Subcutaneous abdominal adipose tissue (tissue), 5 donors: ENCODE measurements around the gene SNTG2.

Experiments used
- H3K27ac ChIP-seq: one replicate; pipeline ENCODE4 v1.7.0; 2013; ENCODE audit warnings: low read depth, mild to moderate bottlenecking, inconsistent platforms, low read length, moderate library complexity
- H3K27me3 ChIP-seq, 5 donors: one replicate each; pipeline ENCODE4 v1.7.0; 2013; ENCODE audit warnings: low read length in 5 of 5, inconsistent platforms in 1 of 5; ENCODE audit not compliant: control insufficient read depth in 5 of 5, insufficient read depth in 4 of 5
- H3K36me3 ChIP-seq, 5 donors: one replicate each; pipeline ENCODE4 v1.7.0; 2013; ENCODE audit warnings: low read length in 5 of 5; ENCODE audit not compliant: control insufficient read depth in 5 of 5, insufficient read depth in 5 of 5
- H3K4me1 ChIP-seq, 5 donors: one replicate each; pipeline ENCODE4 v1.7.0; 2013; ENCODE audit warnings: low read length in 5 of 5, mild to moderate bottlenecking in 3 of 5, moderate library complexity in 1 of 5; ENCODE audit not compliant: control insufficient read depth in 5 of 5, insufficient read depth in 5 of 5
- H3K4me3 ChIP-seq, 5 donors: one replicate each; pipeline ENCODE4 v1.7.0; 2013; ENCODE audit warnings: low read length in 5 of 5, low read depth in 1 of 5
- H3K9ac ChIP-seq, 5 donors: one replicate each; pipeline ENCODE4 v1.7.0; 2013; ENCODE audit warnings: low read length in 5 of 5, mild to moderate bottlenecking in 4 of 5, moderate library complexity in 3 of 5
- H3K9me3 ChIP-seq, 5 donors: one replicate each; pipeline ENCODE4 v1.7.0; 2013; ENCODE audit warnings: low read length in 5 of 5; ENCODE audit not compliant: control insufficient read depth in 5 of 5
- donor health status: healthy.
- donor health status: healthy.
- donor health status: healthy.
- donor health status: healthy.
- donor health status: healthy.

SNTG2 gene

GRCh38 chr2:938181-939005, 12.3 kb upstream of the SNTG2 start:
- H3K27ac ChIP-seq: no peak overlapping the region
- no peak overlapping the region for H3K9ac ChIP-seq
- no peaks in the 10 kb centered on the region for H3K9me3 ChIP-seq
- H3K36me3 ChIP-seq: no peaks in the 10 kb centered on the region
- peaks cover 0 to 12% (median 3%) of the 10 kb centered on the region in 5 donors for H3K27me3 ChIP-seq
- no peak overlapping the region for H3K4me3 ChIP-seq
- H3K4me1 ChIP-seq: peaks cover 0 to 8% (median 0%) of the 10 kb centered on the region in 5 donors

DNA sequence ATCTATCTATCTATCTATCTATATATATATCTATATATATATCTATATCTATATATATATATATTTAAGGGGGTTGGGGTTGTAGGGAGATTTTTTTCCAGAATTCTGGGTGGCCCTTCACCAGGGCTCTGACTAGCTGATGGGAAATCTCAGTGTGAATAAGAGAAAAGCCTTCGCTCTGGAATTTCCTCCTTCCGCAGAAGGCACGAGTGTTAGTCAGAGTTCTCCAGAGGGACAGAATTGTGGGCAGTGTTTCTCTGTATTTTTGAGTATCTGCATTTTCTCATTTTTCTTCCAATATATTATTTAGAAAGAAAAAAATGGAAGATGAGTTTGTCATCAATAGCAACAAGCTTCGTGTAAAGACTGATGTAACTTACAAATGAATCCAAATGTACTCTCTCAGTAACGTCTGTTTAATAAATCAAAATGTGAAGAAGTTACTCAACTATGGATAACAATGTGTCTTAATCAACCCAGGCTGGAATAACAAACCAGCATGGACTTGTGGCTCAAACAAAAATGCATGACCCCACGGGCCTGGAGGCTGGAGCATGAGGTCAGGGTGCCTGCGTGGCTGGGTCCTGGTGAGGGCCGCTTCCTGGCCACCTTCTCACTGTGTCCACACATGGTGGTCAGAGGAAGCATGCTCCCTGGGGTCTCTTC, 10.6 kb upstream of the SNTG2 start:
- Histone ChIP-seq H3K4me1 (peaks cover 0 to 8% (median 0%) of the 10 kb centered on the region in 5 donors), H3K9ac (no peak overlapping the region), H3K4me3 (no peak overlapping the region), H3K9me3 (peaks cover 0 to 3% (median 0%) of the 10 kb centered on the region in 5 donors), H3K27me3 (peaks cover 0 to 9% (median 3%) of the 10 kb centered on the region in 5 donors), H3K27ac (no peak overlapping the region), H3K36me3 (no peaks in the 10 kb centered on the region)

- no peak overlapping the region for H3K9ac ChIP-seq
- H3K4me3 ChIP-seq: no peak overlapping the region
- H3K9me3 ChIP-seq: peaks cover 0 to 4% (median 0%) of the 10 kb centered on the region in 5 donors
- peaks cover 0 to 9% (median 3%) of the 10 kb centered on the region in 5 donors for H3K27me3 ChIP-seq
- peaks cover 0 to 4% (median 0%) of the 10 kb centered on the region in 5 donors for H3K4me1 ChIP-seq
- no peaks in the 10 kb centered on the region for H3K36me3 ChIP-seq
- no peak overlapping the region for H3K27ac ChIP-seq
Measured at GRCh38 chr2:941871-942270, 8.8 kb upstream of the SNTG2 start.

DNA sequence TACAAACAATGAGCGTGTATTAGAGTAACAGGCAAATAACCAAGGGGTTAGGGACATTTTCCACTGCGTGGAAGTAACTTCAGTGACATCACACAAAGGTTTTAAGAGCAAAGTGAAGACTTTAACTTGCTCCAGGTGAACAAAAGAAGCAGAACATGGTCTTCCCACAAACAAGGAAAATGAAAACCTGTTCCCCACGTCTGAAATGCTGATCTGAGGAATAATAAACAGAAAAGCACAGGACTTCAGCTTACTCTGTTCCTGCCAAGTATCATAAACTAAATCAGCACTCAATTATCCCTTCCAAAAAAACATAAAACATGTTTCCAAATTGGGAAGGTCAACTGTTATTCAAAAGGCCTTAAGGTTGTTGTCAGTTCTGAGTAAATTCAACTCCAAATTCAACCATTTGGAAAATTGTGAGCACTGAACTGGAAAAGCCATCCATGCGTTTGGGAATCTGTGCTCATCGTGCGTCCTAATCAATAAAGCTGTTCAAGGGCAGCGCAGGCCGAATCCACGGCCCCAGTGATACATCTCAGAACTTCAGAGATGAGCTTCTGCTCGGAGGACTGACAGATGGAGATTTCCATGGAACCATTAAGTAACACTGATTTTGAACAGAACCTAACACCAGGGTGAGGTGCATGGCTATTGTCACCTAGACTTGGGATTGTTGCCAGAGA, 7.7 kb upstream of the SNTG2 start:
- peaks cover 0 to 4% (median 0%) of the 10 kb centered on the region in 5 donors for H3K9me3 ChIP-seq
- H3K27ac ChIP-seq: no peak overlapping the region
- H3K4me3 ChIP-seq: no peak overlapping the region
- no peaks in the 10 kb centered on the region for H3K4me1 ChIP-seq
- H3K36me3 ChIP-seq: no peaks in the 10 kb centered on the region
- no peak overlapping the region for H3K9ac ChIP-seq
- peaks cover 0 to 9% (median 3%) of the 10 kb centered on the region in 5 donors for H3K27me3 ChIP-seq

- no peaks in the 10 kb centered on the region for H3K4me1 ChIP-seq
- H3K36me3 ChIP-seq: no peaks in the 10 kb centered on the region
- H3K9ac ChIP-seq: no peak overlapping the region
- H3K4me3 ChIP-seq: no peak overlapping the region
- H3K27me3 ChIP-seq: peaks cover 0 to 9% (median 3%) of the 10 kb centered on the region in 5 donors
- H3K9me3 ChIP-seq: peaks cover 0 to 4% (median 0%) of the 10 kb centered on the region in 5 donors
- H3K27ac ChIP-seq: no peak overlapping the region
Measured at GRCh38 chr2:943461-943797, 7.2 kb upstream of the SNTG2 start.

DNA sequence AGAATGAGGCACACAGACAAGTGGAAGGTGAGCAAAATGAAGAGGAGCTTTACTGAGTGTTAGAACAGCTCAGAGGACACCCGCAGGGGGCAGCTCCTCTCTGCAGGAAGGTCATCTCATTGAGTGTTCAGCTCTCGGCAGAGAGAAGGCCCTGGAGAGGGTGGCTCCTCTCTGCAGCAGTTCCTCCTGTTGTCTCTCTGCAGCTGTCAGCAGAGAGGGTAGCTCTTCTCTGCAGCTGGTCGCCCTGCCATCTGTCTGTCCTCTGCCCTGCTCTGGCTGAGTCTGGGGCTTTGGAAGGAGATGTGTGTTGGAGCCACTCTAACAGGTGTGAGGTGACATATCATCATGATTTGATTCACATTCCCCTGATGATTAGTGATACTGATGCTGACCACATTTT, 6.8 kb upstream of the SNTG2 start:
- Histone ChIP-seq H3K9me3 (peaks cover 0 to 4% (median 0%) of the 10 kb centered on the region in 5 donors), H3K27ac (no peak overlapping the region), H3K4me1 (no peaks in the 10 kb centered on the region), H3K9ac (no peak overlapping the region), H3K4me3 (no peak overlapping the region), H3K27me3 (peaks cover 0 to 7% (median 3%) of the 10 kb centered on the region in 5 donors), H3K36me3 (no peaks in the 10 kb centered on the region)

GRCh38 chr2:944693-945092, 6.0 kb upstream of the SNTG2 start:
- Histone ChIP-seq H3K36me3 (no peaks in the 10 kb centered on the region), H3K27me3 (peaks cover 0 to 7% (median 5%) of the 10 kb centered on the region in 5 donors)

DNA sequence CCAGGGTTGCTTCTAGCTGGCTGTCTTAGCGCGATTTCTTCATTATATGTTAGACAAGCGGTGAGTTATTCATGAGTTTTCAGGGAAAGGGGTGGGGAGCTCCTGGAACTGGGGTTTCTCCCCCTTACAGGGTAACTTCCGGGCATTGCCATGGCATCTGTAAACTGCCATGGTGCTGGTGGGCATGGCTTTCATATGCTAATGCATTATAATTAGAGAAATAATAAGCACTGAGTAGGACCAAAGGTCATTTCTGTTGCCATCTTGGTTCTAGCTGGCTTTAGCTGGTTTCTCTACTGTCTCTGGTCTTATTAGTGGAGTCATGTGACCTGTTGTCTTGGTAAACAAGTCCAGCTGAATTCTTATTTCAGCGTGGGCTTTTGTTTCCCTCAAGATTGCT, 5.5 kb upstream of the SNTG2 start:
- Histone ChIP-seq H3K27ac (no peak overlapping the region), H3K9me3 (peaks cover 0 to 4% (median 0%) of the 10 kb centered on the region in 5 donors), H3K9ac (no peak overlapping the region), H3K4me1 (peaks cover 0 to 8% (median 8%) of the 10 kb centered on the region in 5 donors), H3K27me3 (peaks cover 0 to 7% (median 6%) of the 10 kb centered on the region in 5 donors), H3K36me3 (no peaks in the 10 kb centered on the region), H3K4me3 (no peak overlapping the region)

More at GRCh38 chr2:944693-945092, 6.0 kb upstream of the SNTG2 start:
- Histone ChIP-seq H3K4me1 (peaks cover 0 to 4% (median 4%) of the 10 kb centered on the region in 5 donors), H3K9me3 (peaks cover 0 to 4% (median 0%) of the 10 kb centered on the region in 5 donors), H3K9ac (no peak overlapping the region), H3K27ac (no peak overlapping the region), H3K4me3 (no peak overlapping the region)

GRCh38 chr2:946073-946948, 4.3 kb upstream of the SNTG2 start:
- peaks cover 0 to 13% (median 12%) of the 10 kb centered on the region in 5 donors for H3K4me1 ChIP-seq
- peaks cover 0 to 4% (median 0%) of the 10 kb centered on the region in 5 donors for H3K9me3 ChIP-seq
- H3K27ac ChIP-seq: no peak overlapping the region
- H3K9ac ChIP-seq: no peak overlapping the region
- no peaks in the 10 kb centered on the region for H3K36me3 ChIP-seq
- peaks cover 0 to 10% (median 6%) of the 10 kb centered on the region in 5 donors for H3K27me3 ChIP-seq
- no peak overlapping the region for H3K4me3 ChIP-seq
